Neuronal stem cell (in vitro differentiated cells): ENCODE results near the gene CCDC28B.
A peak's percentile ranks its signal among the peaks of the same experiment; 100 is the strongest.

Experiments
- DNase-seq: peaks from one replicate; pipeline ENCODE4 v3.0.0-alpha.2; 2013; ENCODE audit warnings: low spot score
- H2AFZ ChIP-seq: one replicate; pipeline ENCODE4 v1.6.1; 2013; ENCODE audit warnings: mild to moderate bottlenecking, low read length, inconsistent platforms
- H2AK5ac ChIP-seq: 2 replicates; pipeline ENCODE4 v1.6.1; 2013; ENCODE audit warnings: low read depth, mild to moderate bottlenecking, inconsistent platforms, low read length, moderate library complexity, mixed read lengths
- H2BK120ac ChIP-seq: 2 replicates; pipeline ENCODE4 v1.6.1; 2013; ENCODE audit warnings: low read depth, mild to moderate bottlenecking, inconsistent platforms, low read length, moderate library complexity, mixed read lengths
- H2BK12ac ChIP-seq: one replicate; pipeline ENCODE4 v1.6.1; 2013; ENCODE audit warnings: low read length, inconsistent platforms
- H2BK15ac ChIP-seq: 2 replicates; pipeline ENCODE4 v1.6.1; 2013; ENCODE audit warnings: mild to moderate bottlenecking, low read length, inconsistent platforms, mixed read lengths
- H2BK5ac ChIP-seq: one replicate; pipeline ENCODE4 v1.6.1; 2013; ENCODE audit warnings: inconsistent platforms, mild to moderate bottlenecking, low read length, moderate library complexity
- H3K14ac ChIP-seq: one replicate; pipeline ENCODE4 v1.6.1; 2013; ENCODE audit warnings: low read length, inconsistent platforms
- H3K18ac ChIP-seq: 2 replicates; pipeline ENCODE4 v1.6.1; 2013; ENCODE audit warnings: low read length, inconsistent platforms
- H3K23ac ChIP-seq: 2 replicates; pipeline ENCODE4 v1.6.1; 2013; ENCODE audit warnings: low read depth, mild to moderate bottlenecking, mixed read lengths, low read length, inconsistent platforms; ENCODE audit not compliant: poor library complexity
- H3K27ac ChIP-seq: replicated peaks from 3 replicates; pipeline ENCODE4 v1.5.1; 2013; ENCODE audit warnings: low read length, inconsistent platforms
- H3K27me3 ChIP-seq, 3 experiments: 2 replicates each; pipeline ENCODE4 v1.6.1; 2013; ENCODE audit warnings: low read length in 3 of 3, mild to moderate bottlenecking in 2 of 3, inconsistent platforms in 1 of 3, low read depth in 1 of 3, mixed read lengths in 1 of 3, moderate library complexity in 1 of 3; ENCODE audit not compliant: control insufficient read depth in 3 of 3, insufficient read depth in 3 of 3
- H3K36me3 ChIP-seq, 2 donors: replicated peaks in 1 of 2; 2 replicates each; pipeline ENCODE4 v1.6.1; 2013; ENCODE audit warnings: low read length in 2 of 2; ENCODE audit not compliant: control insufficient read depth in 2 of 2, insufficient read depth in 2 of 2
- H3K4ac ChIP-seq: 2 replicates; pipeline ENCODE4 v1.6.1; 2013; ENCODE audit warnings: inconsistent platforms, mild to moderate bottlenecking, low read length, moderate library complexity
- H3K4me1 ChIP-seq, 2 donors: 1 replicate in 1 of 2; 2 replicates in 1 of 2; pipeline ENCODE4 v1.6.1; 2013; ENCODE audit warnings: low read length in 2 of 2, low read depth in 1 of 2; ENCODE audit not compliant: control insufficient read depth in 2 of 2, insufficient read depth in 1 of 2
- H3K4me2 ChIP-seq: one replicate; pipeline ENCODE4 v1.6.1; 2013; ENCODE audit warnings: mild to moderate bottlenecking, low read length, inconsistent platforms; ENCODE audit not compliant: insufficient read depth, poor library complexity, severe bottlenecking
- H3K4me3 ChIP-seq, 2 donors: 2 replicates each; pipeline ENCODE4 v1.5.1; 2013; ENCODE audit warnings: low read length in 2 of 2, mild to moderate bottlenecking in 2 of 2, inconsistent platforms in 1 of 2, moderate library complexity in 1 of 2
- H3K79me1 ChIP-seq: one replicate; pipeline ENCODE4 v1.6.1; 2013; ENCODE audit warnings: low read depth, mild to moderate bottlenecking, inconsistent platforms, low read length, moderate library complexity
- H3K9ac ChIP-seq: one replicate; pipeline ENCODE4 v1.6.1; 2013; ENCODE audit warnings: mild to moderate bottlenecking, low read depth, low read length, inconsistent platforms; ENCODE audit not compliant: poor library complexity
- H3K9me3 ChIP-seq, 2 donors: replicated peaks in 1 of 2; 2 replicates each; pipeline versions ENCODE3 to v1.6.1; 2013; ENCODE audit warnings: low read length in 2 of 2, mild to moderate bottlenecking in 2 of 2, inconsistent platforms in 1 of 2, low read depth in 1 of 2, mixed read lengths in 1 of 2, moderate library complexity in 1 of 2; ENCODE audit not compliant: control insufficient read depth in 2 of 2, insufficient read depth in 1 of 2
- H4K8ac ChIP-seq: one replicate; pipeline ENCODE4 v1.6.1; 2013; ENCODE audit warnings: low read depth, mild to moderate bottlenecking, inconsistent platforms, low read length, moderate library complexity
- H4K91ac ChIP-seq: one replicate; pipeline ENCODE4 v1.6.1; 2013; ENCODE audit warnings: low read length, low read depth, mild to moderate bottlenecking, inconsistent platforms; ENCODE audit not compliant: poor library complexity
- WGBS, 2 donors: extraction: QIAGEN DNeasy Blood & Tissue Kit; methylation state at CpG; one replicate each; pipeline ENCODE4 v1.1.7; 2013; ENCODE audit warnings: missing lambda C conversion rate in 2 of 2, mixed read lengths in 1 of 2; ENCODE audit not compliant: insufficient read length in 2 of 2, insufficient replicate concordance in 1 of 2; ENCODE audit errors: extremely low coverage in 2 of 2; 5-methylcytosine and 5-hydroxymethylcytosine counted together

CCDC28B gene

DNA sequence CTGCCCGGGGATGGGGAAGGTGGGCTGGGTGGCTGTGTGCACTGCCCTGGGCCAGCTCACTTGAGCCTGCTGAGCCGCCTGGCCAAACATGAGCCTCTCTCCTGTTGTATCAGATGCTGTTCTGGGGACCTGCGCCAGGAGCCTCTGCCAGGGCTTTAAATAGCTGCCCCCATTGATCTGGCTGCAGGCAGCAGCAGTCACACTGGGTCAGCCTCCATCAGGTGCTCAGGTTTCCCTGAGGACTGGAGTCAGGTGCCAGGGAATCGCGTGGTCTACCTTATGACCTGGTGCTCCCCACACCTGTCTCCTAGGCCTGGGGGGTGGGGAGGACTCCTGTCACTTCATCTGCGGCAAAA, 700 bp upstream of the CCDC28B start:
- H3K23ac ChIP-seq, result peak overlapping the region; percentile 25
- peaks cover 0 to 2% (median 0%) of the 10 kb centered on the region in 3 experiments for H3K27me3 ChIP-seq
- H3K4me3 ChIP-seq, result peak overlapping the region in 1 of 2 donors; percentile 56
- H2BK5ac ChIP-seq, result no peak overlapping the region
- peak overlapping the region; percentile 80 for H3K27ac ChIP-seq
- peak overlapping the region; percentile 78 for H3K4me2 ChIP-seq
- H2AFZ ChIP-seq, result peak overlapping the region; percentile 82
- WGBS, 2 donors, result no CpG with 5 or more reads among the region's 6 CpGs
- peak overlapping the region; percentile 69 for H2BK15ac ChIP-seq
- H3K14ac ChIP-seq, result no peak overlapping the region
- peak overlapping the region; percentile 58 for H3K18ac ChIP-seq
- H4K91ac ChIP-seq, result no peak overlapping the region
- peak overlapping the region; percentile 29 for H4K8ac ChIP-seq
- no peaks in the 10 kb centered on the region for H3K9me3 ChIP-seq
- H2BK120ac ChIP-seq, result no peak overlapping the region
- H2BK12ac ChIP-seq, result peak overlapping the region; percentile 35
- peak overlapping the region; percentile 71 for H3K9ac ChIP-seq
- H3K79me1 ChIP-seq, result no peaks in the 10 kb centered on the region
- no peak overlapping the region for H3K4ac ChIP-seq
- peaks cover 20 to 23% of the 10 kb centered on the region in 2 donors for H3K4me1 ChIP-seq
- H2AK5ac ChIP-seq, result peak overlapping the region; percentile 80
- DNase-seq, result no peak
- H3K36me3 ChIP-seq, result peaks cover 29 to 41% of the 10 kb centered on the region in 2 donors

DNA sequence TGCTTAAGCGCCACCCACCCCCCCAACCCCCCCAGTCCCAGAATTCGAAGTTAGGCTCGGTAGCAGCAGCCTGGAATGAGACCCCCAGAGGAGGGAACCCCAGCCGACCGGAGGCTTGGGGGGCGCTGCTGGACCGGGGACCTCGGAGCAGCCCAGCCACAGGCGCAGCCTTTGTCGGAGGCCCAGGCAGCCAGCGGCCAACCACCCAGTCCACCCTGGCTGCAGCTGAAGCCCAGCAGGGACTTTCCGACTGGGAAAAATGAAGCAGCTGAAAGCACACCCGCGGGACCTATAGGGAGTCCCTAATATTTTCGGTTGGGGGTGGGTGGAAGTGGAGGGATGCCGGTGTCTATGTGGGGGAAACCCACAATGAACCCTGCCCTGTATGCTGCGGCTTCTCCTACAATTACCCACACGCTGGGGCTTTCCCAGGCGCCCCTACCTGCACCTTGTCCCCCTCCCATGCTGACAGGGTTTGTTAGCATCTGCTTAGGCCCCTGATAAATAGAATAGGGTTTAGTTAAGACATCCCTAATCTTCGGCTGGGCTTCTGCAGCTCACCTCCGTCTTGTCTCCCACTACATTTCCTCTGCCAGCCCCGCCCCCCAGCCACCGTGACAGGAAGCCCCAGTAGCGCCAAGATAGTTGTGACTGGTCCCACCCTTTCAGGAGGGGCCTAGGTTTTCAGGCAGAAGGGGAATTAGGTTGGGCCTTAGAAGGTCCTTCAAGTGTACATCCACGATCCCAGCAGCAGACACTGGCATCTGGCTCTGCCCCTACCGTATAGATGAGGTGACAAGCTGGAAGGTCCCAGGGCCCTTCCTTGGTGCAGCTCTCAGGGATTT, 838 bp downstream of the CCDC28B start:
- Histone ChIP-seq H3K14ac (no peak overlapping the region), H3K18ac (peak overlapping the region; percentile 44), H3K36me3 (peaks cover 15 to 29% of the 10 kb centered on the region in 2 donors), H4K91ac (no peak overlapping the region), H3K23ac (no peak overlapping the region), H3K27ac (peak overlapping the region; percentile 47), H3K27me3 (peaks cover 0 to 2% (median 0%) of the 10 kb centered on the region in 3 experiments), H3K79me1 (peaks cover 6% of the 10 kb centered on the region), H3K4me1 (peaks cover 25 to 27% of the 10 kb centered on the region in 2 donors), H2AK5ac (no peak overlapping the region), H2BK12ac (no peak overlapping the region), H3K9ac (no peak overlapping the region), H4K8ac (no peak overlapping the region), H3K4me3 (peak overlapping the region; percentile 56 to 77), H3K9me3 (no peaks in the 10 kb centered on the region), H2AFZ (peak overlapping the region; percentile 82), H3K4ac (no peak overlapping the region), H3K4me2 (peak overlapping the region; percentile 78), H2BK15ac (no peak overlapping the region), H2BK5ac (no peak overlapping the region), H2BK120ac (no peak overlapping the region)
- DNase-seq, result no peak
- no CpG with 5 or more reads among the region's 26 CpGs for WGBS, 2 donors

DNA sequence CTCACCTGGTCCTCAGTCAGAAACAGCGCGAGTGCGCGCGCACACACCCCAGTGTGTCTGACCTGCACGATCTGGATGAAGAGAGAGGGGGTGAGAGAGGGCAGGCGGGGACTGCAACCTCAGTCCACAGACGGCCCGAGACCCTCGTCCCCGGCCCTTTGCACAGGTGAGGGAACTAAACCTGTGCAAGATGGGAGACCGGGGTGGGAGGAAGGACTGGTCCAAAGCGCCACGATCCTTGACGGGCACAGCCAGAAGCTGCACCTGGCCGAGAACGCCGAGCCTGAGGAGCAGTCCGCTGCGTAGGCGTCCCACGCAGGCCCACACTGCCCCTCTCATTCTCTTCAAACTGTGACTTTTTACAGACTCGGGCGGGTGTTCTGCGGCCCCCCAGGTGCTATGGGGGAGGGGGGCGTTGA, 4.6 kb downstream of the CCDC28B start:
- Histone ChIP-seq H3K9ac (peak overlapping the region; percentile 91), H3K27ac (no peak overlapping the region)

More for the DNA sequence above, 4.6 kb downstream of the CCDC28B start:
- Histone ChIP-seq H2AK5ac (peak overlapping the region; percentile 96), H3K79me1 (peaks cover 9% of the 10 kb centered on the region), H3K36me3 (peaks cover 6 to 29% of the 10 kb centered on the region in 2 donors), H3K4ac (peak overlapping the region; percentile 47), H2BK15ac (peak overlapping the region; percentile 10), H3K14ac (peak overlapping the region; percentile 57), H3K4me3 (peak overlapping the region; percentile 72 to 83), H2BK12ac (no peak overlapping the region), H4K8ac (peak overlapping the region; percentile 53), H2BK5ac (no peak overlapping the region), H3K23ac (peak overlapping the region; percentile 90), H3K18ac (peak overlapping the region; percentile 94), H3K27me3 (peaks cover 0 to 2% (median 0%) of the 10 kb centered on the region in 3 experiments), H3K4me2 (peak overlapping the region; percentile 86), H2BK120ac (no peak overlapping the region), H4K91ac (no peak overlapping the region), H2AFZ (peak overlapping the region; percentile 85), H3K9me3 (no peaks in the 10 kb centered on the region), H3K4me1 (peaks cover 10 to 17% of the 10 kb centered on the region in 2 donors)
- no CpG with 5 or more reads among the region's 26 CpGs for WGBS, 2 donors
- no peak for DNase-seq
